A549 (cell line): ENCODE measurements around the gene GRM7. TPM values are rescaled to one million over a fixed set of nuclear protein-coding genes. Genes with fewer than 3 reads are reported as not detected.

Experiments
- ATAC-seq, 2 experiments: fragments of 200-7000 bp in 1 of 2; fragments of >200 bp in 1 of 2; cut with Nextera tagmentation in 1 of 2; cut with Tn5 transposase in 1 of 2; 3 replicates each; pipeline versions ENCODE4 v1.8.0 to v1.9.1; 2018 to 2020; ENCODE audit warnings: mild to moderate bottlenecking in 1 of 2, moderate library complexity in 1 of 2
- CTCF ChIA-PET: fragments of 300-600 bp; sonication (Branson Sonifier 250); formaldehyde crosslinking; extraction: SDS; loops from one replicate; lab custom pipeline; 2021; ENCODE audit warnings: antibody characterized with exemption, inconsistent platforms; lab: Yijun Ruan, JAX
- POLR2A ChIA-PET: fragments of 350-600 bp; formaldehyde crosslinking; extraction: SDS; loops from one replicate; lab custom pipeline; 2021; ENCODE audit warnings: antibody characterized with exemption, inconsistent platforms; lab: Yijun Ruan, JAX
- DNase-seq, 2 experiments: peaks; one replicate each; pipeline versions ENCODE4 v3.0.0 to v3.0.0-alpha.2; 2011 to 2016; ENCODE audit warnings: low read depth in 1 of 2, low spot score in 1 of 2
- FAIRE-seq: peaks from 2 replicates; lab custom pipeline; 2011; peaks lifted over from hg19 to GRCh38; lab: Jason Lieb, UNC
- H3K27ac ChIP-seq, 2 experiments: fragments of >200 bp; sonication (Bioruptor Twin); formaldehyde crosslinking; 3 replicates each; pipeline ENCODE4 v1.5.1; 2016 to 2017
- H3K4me1 ChIP-seq: fragments of >200 bp; sonication (Bioruptor Twin); formaldehyde crosslinking; 3 replicates; pipeline ENCODE4 v1.6.1; 2016
- H3K4me2 ChIP-seq: fragments of >200 bp; sonication (Bioruptor Twin); formaldehyde crosslinking; 3 replicates; pipeline ENCODE4 v1.6.1; 2016
- H3K4me3 ChIP-seq: fragments of >200 bp; sonication (Bioruptor Twin); formaldehyde crosslinking; 3 replicates; pipeline ENCODE4 v1.5.1; 2016
- H3K9me3 ChIP-seq: fragments of >200 bp; sonication (Bioruptor Twin); formaldehyde crosslinking; 3 replicates; pipeline ENCODE4 v1.6.1; 2016
- EHF ChIP-seq: fragments of 250-450 bp; sonication (Bioruptor Pico); IDR thresholded peaks from 2 replicates; pipeline ENCODE4 v1.5.0; 2020; ENCODE audit warnings: mild to moderate bottlenecking
- FOXS1 ChIP-seq: fragments of 250-450 bp; sonication (Bioruptor Pico); IDR thresholded peaks from 2 replicates; pipeline ENCODE4 v1.5.0; 2020; ENCODE audit warnings: mild to moderate bottlenecking, moderate library complexity
- GATA3 ChIP-seq: IDR thresholded peaks from 2 replicates; pipeline ENCODE4 v1.6.1; 2012; ENCODE audit warnings: borderline replicate concordance
- HDAC2 ChIP-seq: fragments of 200-600 bp; sonication (generic); IDR thresholded peaks from 2 replicates; pipeline ENCODE4 v1.6.1; 2016
- HEYL ChIP-seq: fragments of 250-450 bp; sonication (Bioruptor Pico); IDR thresholded peaks from 2 replicates; pipeline ENCODE4 v1.8.0; 2021; ENCODE audit warnings: mild to moderate bottlenecking, moderate library complexity
- HOXA7 ChIP-seq: fragments of 250-450 bp; sonication (Bioruptor Pico); IDR thresholded peaks from 2 replicates; pipeline ENCODE4 v1.5.0; 2020; ENCODE audit warnings: mild to moderate bottlenecking, moderate library complexity
- HOXB13 ChIP-seq: fragments of 250-450 bp; sonication (Bioruptor Pico); IDR thresholded peaks from 2 replicates; pipeline ENCODE4 v1.5.0; 2020; ENCODE audit warnings: low read depth, mild to moderate bottlenecking, moderate library complexity
- MAFK ChIP-seq: fragments of 450-650 bp; IDR thresholded peaks from 2 replicates; pipeline ENCODE4 v1.6.1; 2014; ENCODE audit not compliant: partially characterized antibody
- MAZ ChIP-seq: fragments of 150-350 bp; IDR thresholded peaks from 2 replicates; pipeline ENCODE4 v1.6.1; 2014; ENCODE audit warnings: antibody characterized with exemption, low read depth, low read length, borderline replicate concordance
- MYC ChIP-seq: IDR thresholded peaks from 2 replicates; pipeline ENCODE4 v1.6.1; 2012; ENCODE audit warnings: mild to moderate bottlenecking, inconsistent platforms, low read length, improper control_type of control experiment, borderline replicate concordance
- NPAS2 ChIP-seq: fragments of 250-450 bp; sonication (Bioruptor Pico); IDR thresholded peaks from 2 replicates; pipeline ENCODE4 v1.8.0; 2022; ENCODE audit warnings: mild to moderate bottlenecking, moderate library complexity, borderline replicate concordance
- NR3C1 ChIP-seq: fragments of >200 bp; sonication (Bioruptor Twin); formaldehyde crosslinking; IDR thresholded peaks from 3 replicates; pipeline ENCODE4 v1.6.1; 2017
- RCOR1 ChIP-seq: fragments of 150-350 bp; IDR thresholded peaks from 2 replicates; pipeline ENCODE4 v1.6.1; 2014; ENCODE audit warnings: antibody characterized with exemption, low read length, low read depth
- RNF2 ChIP-seq: fragments of 200-600 bp; sonication (generic); IDR thresholded peaks from 2 replicates; pipeline ENCODE4 v1.6.1; 2016; ENCODE audit warnings: low read depth, mild to moderate bottlenecking, antibody characterized with exemption, moderate library complexity, borderline replicate concordance
- ZFP36 ChIP-seq: fragments of 450-650 bp; IDR thresholded peaks from 2 replicates; pipeline ENCODE4 v1.6.1; 2014; ENCODE audit warnings: borderline replicate concordance; ENCODE audit not compliant: partially characterized antibody
- ZNF302 ChIP-seq: fragments of 250-450 bp; sonication (Bioruptor Pico); IDR thresholded peaks from 2 replicates; pipeline ENCODE4 v1.9.0; 2021; ENCODE audit warnings: inconsistent platforms, mild to moderate bottlenecking, moderate library complexity
- ZSCAN20 ChIP-seq: fragments of 250-450 bp; sonication (Bioruptor Pico); IDR thresholded peaks from 2 replicates; pipeline ENCODE4 v1.8.0; 2022; ENCODE audit warnings: mild to moderate bottlenecking, moderate library complexity
- WGBS: methylation state at CpG from one replicate; pipeline ENCODE4 v1.1.6; 2017; ENCODE audit errors: missing lambda C conversion rate; 5-methylcytosine and 5-hydroxymethylcytosine counted together
- polyA plus RNA-seq, 4 experiments: library from polyadenylated mRNA; depleted of rRNA in 3 of 4; stranded (reverse); fragments of >200 nt; fragmentation: RNase III in 1 of 4; extraction: RNeasy Plus Mini Kit Qiagen cat#74134 plus additional on column Dnase treatment in 1 of 4; gene quantifications; 2 replicates in 3 of 4; 3 replicates in 1 of 4; pipeline ENCODE4 v1.2.3, GENCODE V29; 2011 to 2017
- TF ChIP-seq, protein P1 (sequence below): fragments of 250-450 bp; sonication (Bioruptor Pico); IDR thresholded peaks from 2 replicates; pipeline ENCODE4 v1.5.0; 2021; ENCODE audit warnings: mild to moderate bottlenecking, moderate library complexity, borderline replicate concordance
- TF ChIP-seq, protein P2 (sequence below): fragments of 250-450 bp; sonication (Bioruptor Pico); IDR thresholded peaks from 2 replicates; pipeline ENCODE4 v1.5.0; 2020; ENCODE audit warnings: low read depth, mild to moderate bottlenecking, moderate library complexity

GRM7 gene
- polyA plus RNA-seq, 2 of the 4 experiments (the other 2 are of a cell fraction): not detected

DNA sequence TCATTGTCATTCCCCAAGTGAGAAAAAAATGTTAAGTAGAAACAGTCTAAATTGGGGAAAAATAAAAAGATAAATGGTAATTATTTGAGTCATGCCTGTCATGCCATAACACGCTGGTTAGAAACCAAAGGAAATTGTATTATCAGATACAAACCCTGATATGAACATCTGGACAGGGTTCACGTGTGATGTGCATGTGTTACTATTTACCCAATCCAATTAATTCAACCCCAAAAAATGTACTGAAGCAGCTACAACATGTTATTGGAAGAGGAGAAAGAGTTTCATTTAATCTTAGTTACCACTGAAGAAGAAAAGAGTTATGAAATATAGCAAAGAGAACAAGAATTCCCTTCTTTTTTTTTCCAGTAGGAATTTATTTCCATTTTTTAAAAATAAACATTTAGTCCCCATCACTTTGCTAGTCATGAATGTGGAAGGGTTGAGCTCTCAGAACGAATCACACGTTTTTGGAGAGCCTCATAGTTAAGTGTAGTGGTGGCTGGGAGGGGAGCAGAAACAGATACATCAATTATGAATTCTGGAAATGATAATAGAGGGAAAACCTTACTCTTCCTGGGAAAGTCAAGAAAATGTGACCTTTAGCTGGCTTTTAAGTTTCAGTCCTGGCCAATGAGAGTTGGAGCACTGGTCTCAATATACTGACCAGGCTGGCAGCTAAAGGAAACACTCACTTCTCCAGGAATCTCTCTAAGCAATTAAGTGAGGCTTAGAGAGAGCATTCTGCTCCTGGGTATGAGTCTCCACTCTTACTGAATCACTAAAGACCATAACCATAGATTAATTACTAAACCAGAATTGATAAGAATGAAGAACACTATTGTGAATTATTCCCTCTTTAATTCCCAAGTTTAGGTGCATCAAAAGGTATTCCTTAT lies 796.5 kb downstream of the GRM7 start:
- no peak overlapping the region for H3K4me3 ChIP-seq
- no peak overlapping the region for H3K27ac ChIP-seq
- no peaks in the 10 kb centered on the region for H3K9me3 ChIP-seq
- no peak for ATAC-seq
- no peak for FAIRE-seq
- no peaks in the 10 kb centered on the region for H3K4me1 ChIP-seq
- no peak overlapping the region for H3K4me2 ChIP-seq
- POLR2A ChIA-PET: no interaction called here
- CTCF ChIA-PET: no interaction called here
- TF ChIP-seq ZNF302: no peak
- TF ChIP-seq, all 56 proteins: peak for 0
- DNase-seq: no peak
- WGBS: 0% methylated on average over 4 of the region's 4 CpGs

GRCh38 chr3:7658294-7658693 lies 797.4 kb downstream of the GRM7 start:
- Histone ChIP-seq H3K9me3 (no peaks in the 10 kb centered on the region), H3K27ac (no peak overlapping the region), H3K4me3 (no peak overlapping the region), H3K4me1 (no peaks in the 10 kb centered on the region), H3K4me2 (no peak overlapping the region)
- CTCF ChIA-PET: no interaction called here
- DNase-seq (no peak), FAIRE-seq (no peak), ATAC-seq (no peak)
- 4% methylated on average over 3 of the region's 3 CpGs for WGBS
- POLR2A ChIA-PET: no interaction called here
- peak; percentile 26 for TF ChIP-seq MAFK
- no peak for TF ChIP-seq MYC

DNA sequence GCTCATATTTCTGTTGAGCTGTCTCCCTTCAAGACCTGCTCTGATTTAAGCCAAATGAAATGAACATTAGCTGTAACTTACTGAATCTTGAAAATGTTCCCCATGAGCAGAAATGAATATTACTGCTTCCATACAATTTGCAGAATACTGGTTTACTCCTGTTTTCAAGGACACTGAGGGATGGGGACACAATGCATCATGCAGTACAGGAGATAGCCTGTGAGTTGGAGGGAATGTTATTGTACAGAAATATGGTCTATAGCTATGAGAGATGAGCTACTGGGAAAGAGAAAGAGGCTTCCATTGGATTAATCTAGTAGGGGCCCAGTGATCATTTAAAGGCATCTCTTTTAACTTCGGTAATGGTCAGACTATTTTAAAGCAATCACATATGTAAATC lies 798.2 kb downstream of the GRM7 start:
- ChIA-PET CTCF (no interaction called here), POLR2A (no interaction called here)
- WGBS: 0% methylated on average over 1 of the region's 1 CpG
- Histone ChIP-seq H3K9me3 (no peaks in the 10 kb centered on the region), H3K27ac (no peak overlapping the region), H3K4me2 (no peak overlapping the region), H3K4me3 (no peak overlapping the region), H3K4me1 (no peaks in the 10 kb centered on the region)
- DNase-seq: no peak
- ATAC-seq: no peak
- no peak for FAIRE-seq
- TF ChIP-seq HDAC2: no peak
- TF ChIP-seq FOXS1 (CRISPR knock-in tag): no peak
- no peak for TF ChIP-seq MAFK
- TF ChIP-seq, protein P1, sequence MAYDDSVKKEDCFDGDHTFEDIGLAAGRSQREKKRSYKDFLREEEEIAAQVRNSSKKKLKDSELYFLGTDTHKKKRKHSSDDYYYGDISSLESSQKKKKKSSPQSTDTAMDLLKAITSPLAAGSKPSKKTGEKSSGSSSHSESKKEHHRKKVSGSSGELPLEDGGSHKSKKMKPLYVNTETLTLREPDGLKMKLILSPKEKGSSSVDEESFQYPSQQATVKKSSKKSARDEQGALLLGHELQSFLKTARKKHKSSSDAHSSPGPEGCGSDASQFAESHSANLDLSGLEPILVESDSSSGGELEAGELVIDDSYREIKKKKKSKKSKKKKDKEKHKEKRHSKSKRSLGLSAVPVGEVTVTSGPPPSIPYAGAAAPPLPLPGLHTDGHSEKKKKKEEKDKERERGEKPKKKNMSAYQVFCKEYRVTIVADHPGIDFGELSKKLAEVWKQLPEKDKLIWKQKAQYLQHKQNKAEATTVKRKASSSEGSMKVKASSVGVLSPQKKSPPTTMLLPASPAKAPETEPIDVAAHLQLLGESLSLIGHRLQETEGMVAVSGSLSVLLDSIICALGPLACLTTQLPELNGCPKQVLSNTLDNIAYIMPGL: no peak
- TF ChIP-seq NPAS2 (CRISPR knock-in tag): no peak
- TF ChIP-seq ZSCAN20 (CRISPR knock-in tag): no peak
- TF ChIP-seq HOXA7 (CRISPR knock-in tag): no peak
- no peak for TF ChIP-seq NR3C1
- TF ChIP-seq GATA3: no peak
- TF ChIP-seq HOXB13: no peak
- TF ChIP-seq ZFP36: no peak
- no peak for TF ChIP-seq HEYL (CRISPR knock-in tag)
- TF ChIP-seq RNF2: no peak
- TF ChIP-seq RCOR1: no peak
- TF ChIP-seq, protein P2, sequence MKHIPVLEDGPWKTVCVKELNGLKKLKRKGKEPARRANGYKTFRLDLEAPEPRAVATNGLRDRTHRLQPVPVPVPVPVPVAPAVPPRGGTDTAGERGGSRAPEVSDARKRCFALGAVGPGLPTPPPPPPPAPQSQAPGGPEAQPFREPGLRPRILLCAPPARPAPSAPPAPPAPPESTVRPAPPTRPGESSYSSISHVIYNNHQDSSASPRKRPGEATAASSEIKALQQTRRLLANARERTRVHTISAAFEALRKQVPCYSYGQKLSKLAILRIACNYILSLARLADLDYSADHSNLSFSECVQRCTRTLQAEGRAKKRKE (CRISPR knock-in tag): no peak
- TF ChIP-seq MAZ: no peak
- TF ChIP-seq EHF (CRISPR knock-in tag): no peak
